NCI-H1417 treated with DMSO at 0.1 percent for 48 hours (cell line): ENCODE data around the gene UBXN2A.
"Not testable (repeated sequence)": the region's sequence is repeated elsewhere in the genome, so short reads cannot be mapped to it uniquely, and the experiment has no call there.

Source experiments
- DNase-seq: peaks from one replicate; lab custom pipeline; 2025; lab: John Stamatoyannopoulos, UW

The UBXN2A gene

GRCh38 chr2:24011250-24012104 lies 71.2 kb downstream of the UBXN2A start:
- no peak for DNase-seq

- no peak for DNase-seq
Observed at GRCh38 chr2:24012521-24013188, 72.4 kb downstream of the UBXN2A start.

DNA sequence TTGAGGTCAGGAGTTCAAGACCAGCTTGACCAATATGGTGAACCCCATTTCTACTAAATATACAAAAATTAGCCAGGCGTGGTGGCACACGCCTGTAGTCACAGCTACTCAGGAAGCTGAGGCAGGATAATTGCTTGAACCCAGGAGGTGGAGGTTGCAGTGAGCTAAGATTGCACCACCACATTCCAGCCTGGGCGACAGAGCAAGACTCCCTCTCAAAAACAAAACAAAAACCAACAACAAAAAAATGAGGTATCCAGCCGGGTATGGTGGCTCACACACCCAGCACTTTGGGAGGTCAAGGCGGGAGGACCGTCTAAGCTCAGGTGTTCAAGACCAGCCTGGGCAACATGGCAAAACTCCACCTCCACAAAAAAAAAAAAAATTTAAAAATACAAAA lies 74.6 kb downstream of the UBXN2A start:
- DNase-seq: not testable (repeated sequence)

DNA sequence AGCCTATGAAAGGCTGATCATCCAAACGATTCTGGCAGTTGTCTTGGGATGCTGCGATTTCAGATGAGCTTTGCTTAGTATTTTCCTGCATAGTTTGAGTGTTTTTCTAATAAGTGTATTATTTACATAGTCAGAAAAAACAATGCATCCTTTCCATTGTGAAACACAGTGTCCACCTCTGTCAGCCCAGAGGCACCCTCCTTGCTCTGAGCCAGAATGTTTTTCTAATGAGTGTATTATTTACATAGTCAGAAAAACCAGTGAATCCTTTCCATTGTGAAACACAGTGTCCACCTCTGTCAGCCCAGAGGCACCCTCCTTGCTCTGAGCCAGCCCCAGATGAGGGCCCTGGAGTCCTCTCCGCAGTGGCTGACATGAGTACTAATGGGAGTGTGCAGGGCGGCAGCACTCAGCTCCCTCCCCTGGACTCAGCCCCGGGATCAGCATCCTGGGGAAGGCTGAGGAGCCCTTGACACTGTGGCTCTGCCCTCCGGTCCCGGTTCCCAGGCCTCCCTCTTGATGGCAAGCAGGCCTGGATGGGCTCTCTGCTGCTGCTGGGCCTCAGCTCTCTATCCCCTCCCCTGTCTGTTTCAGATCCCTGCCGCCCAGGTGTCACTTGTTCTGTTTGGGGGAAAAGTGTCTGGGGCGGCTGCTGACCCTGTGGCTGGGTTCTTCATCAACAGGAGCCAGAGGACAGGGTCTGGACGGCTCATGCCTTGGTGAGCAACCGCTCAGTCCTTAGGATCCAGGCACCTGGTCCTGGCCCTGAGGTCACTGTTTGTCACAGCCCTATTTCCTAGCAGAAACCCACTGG lies 75.5 kb downstream of the UBXN2A start:
- no peak for DNase-seq

DNA sequence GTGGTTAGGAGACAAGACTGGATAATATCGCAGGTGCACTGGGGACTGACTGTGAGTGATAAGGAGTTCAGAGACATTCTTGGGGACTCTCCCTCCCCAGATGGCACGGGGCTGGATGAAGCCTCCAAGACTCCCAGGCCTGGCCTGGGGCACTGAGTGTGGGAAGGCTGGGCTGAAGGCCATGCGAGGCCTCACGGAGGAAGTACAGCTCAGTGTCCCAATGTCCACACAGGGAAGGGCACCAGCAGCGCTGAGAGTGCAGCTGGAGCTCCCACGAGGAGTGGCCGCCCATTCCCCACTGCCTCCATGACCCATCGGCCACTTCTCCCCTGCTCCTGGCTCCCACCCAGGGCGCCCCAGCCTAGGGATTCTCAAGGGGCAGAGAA lies 76.1 kb downstream of the UBXN2A start:
- DNase-seq: no peak

DNA sequence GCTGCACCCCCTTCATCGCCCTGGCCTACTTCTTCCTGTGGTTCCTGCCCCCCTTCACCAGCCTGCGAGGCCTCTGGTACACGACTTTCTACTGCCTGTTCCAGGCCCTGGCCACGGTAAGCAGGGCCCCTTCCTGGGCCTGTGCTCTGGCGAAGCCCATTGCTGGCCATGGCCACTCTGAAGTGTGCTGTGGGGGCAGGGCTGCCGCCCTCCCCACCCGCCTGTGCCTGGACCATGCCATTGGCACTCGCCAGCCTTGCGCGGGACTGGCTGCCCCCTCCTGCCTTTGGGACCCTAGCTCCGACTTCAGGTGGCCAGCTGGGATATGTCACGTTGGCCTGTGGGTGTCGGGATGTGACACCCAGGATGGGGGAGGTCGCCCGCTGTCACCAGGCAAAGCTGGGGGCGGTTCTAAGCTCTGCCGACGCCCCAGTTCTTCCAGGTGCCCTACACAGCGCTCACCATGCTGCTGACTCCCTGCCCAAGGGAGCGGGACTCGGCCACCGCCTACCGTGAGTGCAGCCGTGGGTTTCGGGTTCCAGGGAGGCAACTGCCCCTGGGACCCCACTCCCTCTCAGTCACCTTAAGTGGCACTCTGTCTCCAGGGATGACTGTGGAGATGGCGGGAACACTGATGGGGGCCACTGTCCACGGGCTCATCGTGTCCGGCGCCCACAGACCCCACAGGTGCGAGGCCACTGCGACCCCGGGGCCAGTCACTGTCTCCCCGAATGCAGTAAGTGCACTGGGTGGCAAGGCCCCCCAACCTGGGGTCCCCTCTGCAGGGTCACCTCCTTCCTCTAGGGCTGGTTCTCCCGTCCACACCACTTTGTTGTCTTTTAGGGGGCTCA lies 76.8 kb downstream of the UBXN2A start:
- DNase-seq: no peak

GRCh38 chr2:24017711-24018110 lies 77.4 kb downstream of the UBXN2A start:
- DNase-seq: no peak

DNA sequence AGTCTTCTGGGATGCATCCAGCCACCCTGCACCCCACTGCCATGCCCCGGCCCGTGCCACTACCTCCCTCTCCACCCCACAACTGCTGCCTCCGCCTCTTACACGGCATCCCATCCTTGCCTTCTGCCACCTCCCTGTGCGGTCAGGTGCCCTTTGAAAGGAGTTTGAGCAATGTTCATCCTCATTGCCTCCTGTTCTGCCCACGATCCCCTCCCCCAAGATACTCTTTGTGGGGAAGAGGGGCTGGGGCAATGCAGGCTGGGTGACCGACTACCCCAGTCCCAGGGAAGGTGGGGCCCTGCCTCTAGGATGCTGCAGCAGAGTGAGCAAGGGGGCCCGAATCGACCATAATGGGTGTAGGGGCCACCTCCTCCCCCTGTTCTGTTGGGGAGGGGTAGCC lies 78.0 kb downstream of the UBXN2A start:
- no peak for DNase-seq

- no peak for DNase-seq
Observed at GRCh38 chr2:24019729-24020128, 79.5 kb downstream of the UBXN2A start.

GRCh38 chr2:24020244-24020643 lies 80.0 kb downstream of the UBXN2A start:
- no peak for DNase-seq

DNA sequence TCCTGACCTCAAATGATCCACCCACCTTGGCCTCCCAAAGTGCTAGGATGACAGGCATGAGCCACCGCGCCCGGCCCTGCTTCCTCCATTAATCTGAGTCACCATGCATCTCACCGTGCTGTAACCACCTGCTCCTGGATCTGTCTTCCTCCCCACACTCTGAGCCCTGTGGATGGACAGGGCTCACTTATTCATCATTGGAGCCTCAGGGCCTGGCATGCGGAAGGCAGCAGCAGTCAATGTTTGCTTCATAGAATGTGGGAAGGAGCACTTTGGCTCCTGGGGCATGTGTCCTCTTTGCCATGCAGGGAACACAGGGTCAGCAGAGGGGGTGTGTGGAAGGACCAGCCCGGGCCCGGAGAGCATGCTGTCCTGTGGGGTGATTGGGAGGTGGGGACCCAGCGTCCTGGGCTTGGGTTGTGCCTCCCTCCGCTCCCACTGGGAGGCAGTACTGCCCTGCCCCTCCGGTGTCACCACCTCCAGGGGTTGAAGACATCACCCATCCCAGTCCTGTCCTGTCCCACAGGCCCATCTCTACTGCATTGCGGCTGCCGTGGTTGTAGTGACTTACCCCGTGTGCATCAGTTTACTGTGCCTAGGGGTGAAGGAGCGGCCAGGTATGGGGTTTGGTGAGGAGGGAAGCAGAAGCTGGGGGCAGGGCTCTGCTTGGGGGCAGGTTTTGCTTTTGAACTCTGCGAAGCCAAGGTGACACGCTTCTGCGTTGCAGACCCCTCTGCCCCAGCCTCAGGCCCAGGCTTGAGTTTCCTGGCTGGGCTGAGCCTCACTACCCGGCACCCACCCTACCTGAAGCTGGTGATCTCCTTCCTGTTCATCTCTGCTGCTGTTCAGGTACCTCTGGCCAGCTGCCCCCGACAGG lies 81.1 kb downstream of the UBXN2A start:
- no peak for DNase-seq

DNA sequence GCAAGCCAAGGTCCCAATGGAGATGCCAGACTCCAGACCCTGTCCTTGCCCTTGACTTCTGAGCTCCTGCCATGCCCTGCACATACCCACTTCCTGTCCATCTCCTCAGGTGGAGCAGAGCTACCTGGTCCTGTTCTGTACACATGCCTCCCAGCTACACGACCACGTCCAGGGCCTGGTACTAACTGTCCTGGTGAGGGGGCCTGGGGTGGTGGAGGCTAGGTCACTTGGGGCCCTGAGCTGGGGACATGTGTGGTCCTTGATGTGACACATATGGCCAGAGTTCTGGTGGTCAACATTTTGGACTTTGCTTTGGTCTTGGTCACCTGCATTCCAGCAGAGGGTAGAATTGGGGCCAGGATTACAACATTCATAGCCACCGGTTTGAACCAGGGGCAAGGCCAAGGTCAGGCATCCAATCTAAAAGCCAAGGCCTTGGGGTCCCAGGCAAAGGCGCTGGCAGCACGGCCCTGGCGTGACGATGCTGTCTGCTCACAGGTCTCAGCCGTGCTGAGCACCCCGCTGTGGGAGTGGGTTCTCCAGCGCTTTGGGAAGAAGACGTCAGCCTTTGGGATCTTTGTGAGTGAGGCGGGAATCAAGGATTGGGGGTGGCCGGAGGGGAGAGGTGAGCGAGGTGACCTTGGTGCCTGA lies 82.2 kb downstream of the UBXN2A start:
- DNase-seq: no peak

DNA sequence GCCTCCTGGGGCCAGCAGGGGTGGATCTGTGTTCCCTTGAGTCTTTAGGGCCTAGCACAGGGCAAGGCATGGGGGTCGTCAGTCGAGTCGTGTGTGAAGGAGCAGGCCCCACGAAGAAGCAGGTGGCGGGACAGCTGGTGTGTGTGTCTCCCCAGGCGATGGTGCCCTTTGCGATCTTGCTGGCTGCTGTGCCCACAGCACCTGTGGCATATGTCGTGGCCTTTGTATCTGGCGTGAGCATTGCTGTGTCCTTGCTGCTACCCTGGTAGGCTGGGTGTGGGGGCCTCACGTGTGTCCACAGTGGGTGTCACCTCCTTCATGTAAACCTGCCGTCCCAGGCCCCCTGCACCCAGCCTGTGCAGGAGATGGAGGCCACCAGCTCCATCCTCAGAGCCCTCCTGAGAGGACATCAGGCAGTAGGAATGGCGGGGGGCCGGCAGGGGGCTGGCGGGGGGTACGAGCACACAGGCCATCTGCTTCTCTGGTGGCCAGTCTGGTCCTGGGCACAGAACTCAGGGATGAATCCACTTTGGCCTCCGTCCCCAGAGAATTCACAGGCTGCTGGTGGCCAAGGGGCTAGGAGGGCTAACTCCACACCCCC lies 82.8 kb downstream of the UBXN2A start:
- DNase-seq: no peak

DNA sequence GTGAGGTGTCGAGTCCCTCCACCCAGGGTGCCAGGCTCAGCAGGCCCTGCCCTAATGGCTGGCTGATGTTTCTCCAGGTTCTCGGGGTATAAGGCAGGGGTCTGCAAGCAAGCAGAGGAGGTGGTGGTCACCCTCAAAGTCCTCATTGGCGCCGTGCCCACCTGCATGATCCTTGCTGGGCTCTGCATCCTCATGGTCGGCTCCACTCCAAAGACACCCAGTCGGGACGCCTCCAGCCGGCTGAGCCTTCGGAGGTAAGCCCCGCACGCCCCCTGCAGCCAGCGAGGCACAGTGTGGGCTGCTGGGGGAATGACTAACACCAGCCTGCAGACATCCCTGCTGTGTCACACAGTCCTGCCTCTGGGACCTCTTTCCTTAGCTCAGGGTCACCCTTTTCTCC lies 83.8 kb downstream of the UBXN2A start:
- DNase-seq: no peak

DNA sequence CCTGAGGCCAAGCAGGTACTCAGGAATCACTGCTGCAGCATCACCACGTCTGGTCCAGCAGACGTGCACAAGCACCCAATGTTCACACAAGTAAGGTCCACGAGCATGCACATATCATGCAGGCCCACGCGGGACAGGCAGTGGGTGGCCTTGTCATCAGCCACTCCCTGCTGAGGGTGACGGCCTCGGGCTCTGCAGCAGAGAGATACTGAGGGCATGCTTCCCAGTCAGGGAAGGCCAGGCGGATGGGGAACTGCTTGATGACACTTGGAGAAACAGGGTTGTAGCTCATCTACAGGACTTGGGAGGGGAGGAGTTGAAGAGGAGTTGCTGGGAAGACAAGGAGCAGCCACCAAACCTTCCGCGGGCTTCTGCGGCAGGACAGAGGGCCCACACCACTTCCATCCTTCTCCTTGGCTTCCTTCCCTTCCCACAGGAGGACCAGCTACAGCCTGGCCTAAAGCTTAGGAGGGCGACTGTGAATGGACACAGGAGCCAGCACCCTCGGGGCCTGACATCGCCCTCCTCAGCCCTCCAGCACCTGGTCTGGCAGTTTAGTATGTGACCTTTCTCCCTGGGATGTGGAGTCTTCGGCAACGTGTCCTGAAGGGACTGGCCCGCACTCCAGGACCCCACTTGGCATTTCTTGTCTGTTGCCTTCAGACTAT lies 84.9 kb downstream of the UBXN2A start:
- DNase-seq: no peak

DNA sequence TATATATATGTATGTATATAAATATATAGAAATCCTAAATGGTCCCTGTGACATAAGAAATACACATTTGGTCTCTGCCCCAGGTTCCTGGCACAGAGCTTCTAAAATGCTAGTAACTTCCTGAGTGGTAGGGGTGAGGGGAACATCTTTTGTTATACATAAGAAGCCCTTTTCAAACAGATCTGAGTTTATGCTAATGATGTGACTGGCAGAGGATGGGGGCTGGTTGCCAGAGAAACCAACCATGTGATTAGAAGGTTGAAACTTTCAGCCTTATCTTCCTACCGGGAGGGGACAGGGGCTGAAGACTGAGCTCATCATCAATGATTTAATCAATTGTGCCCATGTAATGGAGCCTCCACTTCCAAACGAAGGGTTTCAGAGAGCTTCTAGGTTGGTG lies 86.0 kb downstream of the UBXN2A start:
- no peak for DNase-seq

GRCh38 chr2:24038786-24039499 lies 98.7 kb downstream of the UBXN2A start:
- no peak for DNase-seq

DNA sequence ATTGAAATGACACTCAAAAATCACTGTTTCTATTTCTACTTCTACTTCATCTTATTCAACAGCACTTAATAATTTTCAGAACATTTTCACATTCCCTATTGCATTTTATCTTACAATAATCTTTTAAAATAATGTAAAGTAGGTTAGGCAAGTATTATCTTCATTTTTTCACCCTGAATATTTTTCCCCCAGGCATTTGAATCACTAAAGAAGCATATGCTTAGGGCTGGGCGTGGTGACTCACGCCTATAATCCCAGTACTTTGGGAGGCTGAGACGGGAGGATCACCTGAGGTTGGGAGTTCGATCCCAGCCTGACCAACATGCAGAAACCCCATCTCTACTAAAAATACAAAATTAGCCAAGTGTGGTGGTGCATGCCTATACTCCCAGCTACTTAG lies 100.2 kb downstream of the UBXN2A start:
- DNase-seq: no peak

DNA sequence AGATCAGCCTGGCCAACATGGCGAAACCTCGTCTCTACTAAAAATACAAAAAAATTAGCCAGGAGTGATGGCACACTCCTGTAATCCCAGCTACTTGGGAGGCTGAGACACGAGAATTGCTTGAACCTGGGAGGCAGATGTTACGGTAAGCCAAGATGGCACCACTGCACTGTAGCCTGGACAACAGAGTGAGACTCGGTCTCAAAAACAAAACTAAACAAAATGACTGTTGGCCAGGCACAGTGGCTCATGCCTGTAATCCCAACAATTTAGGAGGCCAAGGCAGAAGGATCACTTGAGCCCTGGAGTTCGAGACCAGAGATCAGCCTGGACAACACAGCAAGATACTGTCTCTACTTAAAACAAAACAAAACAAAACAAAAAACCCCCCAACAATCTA lies 102.9 kb downstream of the UBXN2A start:
- DNase-seq: not testable (repeated sequence)
